Measurements from ENCODE around the gene NTNG1.

DNA sequence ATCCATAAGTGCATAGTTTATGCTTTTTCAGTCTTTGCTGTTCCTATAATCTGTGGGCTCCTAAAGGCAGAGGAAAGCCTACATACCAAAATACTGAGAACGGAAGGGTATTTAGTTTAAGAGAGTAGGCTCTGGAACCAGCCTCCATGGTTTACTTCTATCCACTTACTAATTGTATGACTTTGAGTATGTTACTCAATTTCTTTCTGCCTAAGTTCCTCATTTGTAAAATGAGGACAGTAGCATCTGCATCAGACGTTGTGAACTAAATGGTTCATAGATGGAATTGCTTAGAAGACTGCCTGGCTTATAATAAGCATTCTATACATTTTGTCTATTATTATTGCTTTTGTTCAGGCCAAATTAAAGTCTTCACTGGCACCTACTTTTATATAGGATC is 111.0 kb downstream of the NTNG1 start:
- TF ChIP-seq POLR2A (IDR thresholded peaks at IDR 0.05; ENCODE audit: low read depth, low read length) (no peak), TAF1 (IDR thresholded peaks at IDR 0.05; ENCODE audit: borderline replicate concordance, low read depth, low read length) (no peak), POLR2AphosphoS5 (IDR thresholded peaks at IDR 0.05; ENCODE audit: low read depth, low read length) (no peak)
